OCI-LY7 (cell line): ENCODE measurements around the gene RALGAPA2. TPM values are rescaled to one million over a fixed set of nuclear protein-coding genes. Genes with fewer than 3 reads are reported as not detected.

Source experiments
- BruUV-seq: library from RNA; stranded (reverse); fragments of 400-500 nt; replicated peaks from 2 replicates; lab custom pipeline; 2021; lab: Mats Ljungman, UMichigan
- CTCF ChIA-PET: fragments of 300-600 bp; sonication (Branson Sonifier 250); formaldehyde crosslinking; loops from one replicate; lab custom pipeline; 2022; ENCODE audit warnings: antibody characterized with exemption; ENCODE audit not compliant: unreplicated experiment; lab: Charles Lee
- POLR2A ChIA-PET: fragments of 300-600 bp; sonication (Branson Sonifier 250); formaldehyde crosslinking; loops from one replicate; lab custom pipeline; 2022; ENCODE audit warnings: antibody characterized with exemption; lab: Charles Lee
- DNase-seq: peaks from one replicate; pipeline ENCODE4 v3.0.0-alpha.2; 2015; ENCODE audit warnings: low spot score
- H2AFZ ChIP-seq: fragments of 200-600 bp; sonication (generic), shearing (Covaris generic); 2 replicates; pipeline ENCODE4 v1.6.1; 2014; ENCODE audit warnings: mild to moderate bottlenecking, antibody characterized with exemption, low read length, moderate library complexity
- H3K27ac ChIP-seq: fragments of 200-600 bp; sonication (generic); 2 replicates; pipeline ENCODE4 v1.5.1; 2014; ENCODE audit warnings: mixed run types, low read depth, mild to moderate bottlenecking, moderate library complexity, low read length, inconsistent platforms; ENCODE audit not compliant: poor library complexity, severe bottlenecking
- H3K36me3 ChIP-seq: fragments of 200-600 bp; sonication (generic); 2 replicates; pipeline ENCODE4 v1.6.1; 2014; ENCODE audit warnings: mild to moderate bottlenecking, antibody characterized with exemption, low read length, moderate library complexity, mixed read lengths; ENCODE audit not compliant: insufficient read depth
- H3K4me1 ChIP-seq: fragments of 200-600 bp; sonication (generic); 2 replicates; pipeline ENCODE4 v1.5.1; 2014; ENCODE audit warnings: mild to moderate bottlenecking, low read length; ENCODE audit not compliant: insufficient read depth, poor library complexity, severe bottlenecking
- H3K4me2 ChIP-seq: fragments of 200-600 bp; sonication (generic); 2 replicates; pipeline ENCODE4 v1.6.1; 2014; ENCODE audit warnings: mild to moderate bottlenecking, low read length
- H3K4me3 ChIP-seq: fragments of 200-600 bp; sonication (generic); 2 replicates; pipeline ENCODE4 v1.5.1; 2014; ENCODE audit warnings: mild to moderate bottlenecking, low read depth, low read length; ENCODE audit not compliant: poor library complexity, severe bottlenecking
- H3K79me2 ChIP-seq: fragments of 200-600 bp; sonication (generic); 2 replicates; pipeline ENCODE4 v1.6.1; 2016; ENCODE audit warnings: low read depth, mild to moderate bottlenecking, low read length, moderate library complexity, mixed read lengths; ENCODE audit not compliant: insufficient read depth
- H3K9me2 ChIP-seq: fragments of 200-600 bp; sonication (generic); 2 replicates; pipeline ENCODE4 v1.6.1; 2016; ENCODE audit warnings: mild to moderate bottlenecking, low read length, mixed read lengths; ENCODE audit not compliant: insufficient read depth
- H3K9me3 ChIP-seq: fragments of 200-600 bp; sonication (generic); 2 replicates; pipeline ENCODE4 v1.6.1; 2014; ENCODE audit warnings: mild to moderate bottlenecking, mixed run types, low read length, mixed read lengths
- H4K20me1 ChIP-seq: fragments of 200-600 bp; sonication (generic); 2 replicates; pipeline ENCODE4 v1.6.1; 2014; ENCODE audit warnings: mild to moderate bottlenecking, antibody characterized with exemption, low read length, moderate library complexity, mixed read lengths; ENCODE audit not compliant: insufficient read depth
- CTCF ChIP-seq: fragments of 200-600 bp; sonication (generic); conservative IDR thresholded peaks from 2 replicates; pipeline ENCODE4 v1.5.1; 2014; ENCODE audit warnings: mild to moderate bottlenecking, antibody characterized with exemption, low read length, moderate library complexity, mixed read lengths
- EZH2phosphoT487 ChIP-seq: fragments of 200-600 bp; sonication (generic); IDR thresholded peaks from 2 replicates; pipeline ENCODE4 v1.6.1; 2018; ENCODE audit warnings: low read depth, borderline replicate concordance, mild to moderate bottlenecking, mixed run types, antibody characterized with exemption, low read length, moderate library complexity, mixed read lengths
- intact Hi-C: fragments of 100-400 bp; cut with micrococcal nuclease; formaldehyde crosslinking; loops from one replicate; pipeline ENCODE4 v1.10.0; 2022; ENCODE audit not compliant: unreplicated experiment
- total RNA-seq, 2 experiments: library from RNA; depleted of rRNA in 1 of 2; stranded (reverse); fragments of >200 nt in 1 of 2; shearing (Covaris generic) in 1 of 2; gene quantifications; 2 replicates each; pipeline ENCODE4 v1.2.3, GENCODE V29; 2014 to 2022

Gene RALGAPA2
- total RNA-seq, 2 experiments from 2014 or later: 9.1 to 17.8 TPM

DNA sequence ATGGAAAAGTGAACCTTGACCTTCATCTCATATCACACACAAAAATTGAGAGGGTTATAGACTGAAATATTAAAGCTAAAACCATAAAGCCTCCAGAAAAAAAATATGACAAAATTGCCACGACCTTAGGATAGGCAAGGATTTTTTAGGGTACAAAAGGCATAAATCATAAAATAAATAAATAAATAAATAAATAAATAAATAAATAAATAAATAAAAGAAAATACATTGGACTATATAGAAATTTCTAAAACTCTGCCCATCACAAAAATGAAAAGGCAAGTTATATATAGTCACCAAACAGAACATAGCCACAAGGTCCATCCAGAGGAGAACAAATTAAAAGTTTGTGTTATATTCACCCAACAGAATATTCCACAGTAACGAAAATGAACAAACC, 235.9 kb downstream of the RALGAPA2 start:
- no peaks in the 10 kb centered on the region for H3K4me1 ChIP-seq
- CTCF ChIA-PET: no interaction called here
- BruUV-seq: no TSS peak
- no peak overlapping the region for H3K27ac ChIP-seq
- no peak overlapping the region for H2AFZ ChIP-seq
- H3K9me2 ChIP-seq: no peaks in the 10 kb centered on the region
- H3K9me3 ChIP-seq: no peaks in the 10 kb centered on the region
- H3K36me3 ChIP-seq: no peaks in the 10 kb centered on the region
- POLR2A ChIA-PET: no interaction called here
- intact Hi-C loops: no loop called here
- H3K4me3 ChIP-seq: no peak overlapping the region
- TF ChIP-seq CTCF: no peak
- TF ChIP-seq EZH2phosphoT487: no peak
- H3K79me2 ChIP-seq: no peaks in the 10 kb centered on the region
- no peak for DNase-seq
- no peaks in the 10 kb centered on the region for H4K20me1 ChIP-seq
- H3K4me2 ChIP-seq: no peak overlapping the region

DNA sequence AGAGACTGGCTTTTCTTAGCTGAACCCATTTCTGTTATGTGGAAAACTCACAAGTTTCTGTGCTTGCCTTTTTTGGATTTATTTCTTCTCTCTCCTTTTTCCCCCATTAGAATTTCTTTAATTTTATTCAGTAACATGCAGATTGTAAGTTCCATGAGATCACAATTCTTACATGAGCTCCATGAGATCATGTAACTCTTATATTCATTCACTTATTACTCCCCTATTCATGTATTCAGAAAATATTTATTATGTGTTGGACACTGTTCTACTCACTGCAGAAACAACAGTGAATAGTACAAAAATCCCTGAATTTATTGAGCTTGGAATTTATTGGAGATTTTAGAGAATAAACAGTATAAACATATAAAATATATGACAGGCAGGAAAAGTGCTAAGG, 238.8 kb downstream of the RALGAPA2 start:
- no peaks in the 10 kb centered on the region for H3K9me3 ChIP-seq
- no peak overlapping the region for H3K4me2 ChIP-seq
- no peaks in the 10 kb centered on the region for H3K9me2 ChIP-seq
- no peaks in the 10 kb centered on the region for H3K79me2 ChIP-seq
- H2AFZ ChIP-seq: no peak overlapping the region
- POLR2A ChIA-PET: no interaction called here
- H3K4me3 ChIP-seq: no peak overlapping the region
- no peak for DNase-seq
- intact Hi-C loops: no loop called here
- BruUV-seq: no TSS peak
- H3K4me1 ChIP-seq: no peaks in the 10 kb centered on the region
- no peak for TF ChIP-seq EZH2phosphoT487
- no peak for TF ChIP-seq CTCF
- CTCF ChIA-PET: no interaction called here
- H4K20me1 ChIP-seq: no peaks in the 10 kb centered on the region
- H3K27ac ChIP-seq: no peak overlapping the region
- H3K36me3 ChIP-seq: no peaks in the 10 kb centered on the region

DNA sequence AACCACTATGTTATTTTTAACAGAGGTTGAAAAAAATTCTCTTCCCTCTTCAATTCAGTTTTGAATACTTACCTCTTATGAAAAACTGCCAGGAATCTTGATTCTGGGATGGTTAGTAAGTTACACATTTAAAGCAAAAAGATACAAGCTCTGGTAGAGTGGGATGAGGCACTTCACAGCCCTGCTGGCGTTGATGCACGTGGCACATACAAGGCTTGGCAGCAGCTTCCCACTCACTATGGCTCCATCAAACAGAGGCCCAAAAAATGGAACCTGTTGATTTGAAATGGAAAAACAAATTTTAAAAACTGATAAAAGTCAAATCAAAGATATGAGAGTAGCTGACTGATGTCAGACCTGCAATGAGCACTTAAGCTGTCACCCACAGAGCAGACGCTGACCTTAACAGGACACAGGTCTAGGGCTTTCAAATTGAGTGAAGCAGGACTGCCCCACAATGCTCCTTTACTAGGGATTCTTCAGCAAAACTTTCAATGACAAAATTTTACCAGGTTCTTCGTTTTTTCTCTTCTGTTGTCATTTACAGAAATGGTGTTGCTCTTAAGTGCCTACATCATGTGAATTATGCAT, 239.7 kb downstream of the RALGAPA2 start:
- CTCF ChIA-PET: no interaction called here

More for the DNA sequence above, 239.7 kb downstream of the RALGAPA2 start:
- Histone ChIP-seq H3K79me2 (no peaks in the 10 kb centered on the region), H2AFZ (no peak overlapping the region), H3K4me3 (no peak overlapping the region), H3K4me1 (no peaks in the 10 kb centered on the region), H3K36me3 (no peaks in the 10 kb centered on the region), H4K20me1 (no peaks in the 10 kb centered on the region), H3K27ac (no peak overlapping the region), H3K9me3 (no peaks in the 10 kb centered on the region), H3K9me2 (no peaks in the 10 kb centered on the region), H3K4me2 (no peak overlapping the region)
- intact Hi-C loops: no loop called here
- TF ChIP-seq CTCF (no peak), EZH2phosphoT487 (no peak)
- POLR2A ChIA-PET: no interaction called here
- no TSS peak for BruUV-seq
- DNase-seq: no peak
